ENCODE data around the gene NABP2.

DNA sequence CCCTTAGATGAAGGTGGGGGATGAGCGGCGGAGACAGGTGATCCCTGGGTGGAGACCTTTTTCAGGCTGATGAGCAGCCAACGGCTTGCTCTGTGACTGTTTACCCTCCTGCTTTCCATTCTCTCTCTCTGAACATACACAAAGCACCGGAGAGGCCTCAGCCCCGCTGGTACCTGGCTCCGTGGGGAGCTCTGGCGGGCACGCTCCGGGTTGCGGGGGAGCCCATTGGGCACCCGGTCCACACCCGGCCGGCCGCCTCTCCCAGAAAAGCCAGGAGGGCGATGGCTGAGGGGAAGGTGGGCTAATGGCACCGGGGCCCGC is 35.4 kb upstream of the NABP2 start:
- TF ChIP-seq, protein P1, sequence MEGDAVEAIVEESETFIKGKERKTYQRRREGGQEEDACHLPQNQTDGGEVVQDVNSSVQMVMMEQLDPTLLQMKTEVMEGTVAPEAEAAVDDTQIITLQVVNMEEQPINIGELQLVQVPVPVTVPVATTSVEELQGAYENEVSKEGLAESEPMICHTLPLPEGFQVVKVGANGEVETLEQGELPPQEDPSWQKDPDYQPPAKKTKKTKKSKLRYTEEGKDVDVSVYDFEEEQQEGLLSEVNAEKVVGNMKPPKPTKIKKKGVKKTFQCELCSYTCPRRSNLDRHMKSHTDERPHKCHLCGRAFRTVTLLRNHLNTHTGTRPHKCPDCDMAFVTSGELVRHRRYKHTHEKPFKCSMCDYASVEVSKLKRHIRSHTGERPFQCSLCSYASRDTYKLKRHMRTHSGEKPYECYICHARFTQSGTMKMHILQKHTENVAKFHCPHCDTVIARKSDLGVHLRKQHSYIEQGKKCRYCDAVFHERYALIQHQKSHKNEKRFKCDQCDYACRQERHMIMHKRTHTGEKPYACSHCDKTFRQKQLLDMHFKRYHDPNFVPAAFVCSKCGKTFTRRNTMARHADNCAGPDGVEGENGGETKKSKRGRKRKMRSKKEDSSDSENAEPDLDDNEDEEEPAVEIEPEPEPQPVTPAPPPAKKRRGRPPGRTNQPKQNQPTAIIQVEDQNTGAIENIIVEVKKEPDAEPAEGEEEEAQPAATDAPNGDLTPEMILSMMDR (IDR thresholded peaks at IDR 0.05) = no peak
- TF ChIP-seq ZFX (IDR thresholded peaks at IDR 0.05; ENCODE audit: borderline replicate concordance) = no peak

Data from 22Rv1 (cell line).